Central memory CD8-positive, alpha-beta T cell (primary cell): ENCODE results near the gene CACNB4.

Experiments
- ATAC-seq: fragments of 150-1000 bp; cut with Tn5 transposase; replicated peaks from 2 replicates; pipeline ENCODE4 v1.10.0; 2022; ENCODE audit warnings: mild to moderate bottlenecking, moderate FRiP score, moderate number of reproducible peaks; ENCODE audit not compliant: poor library complexity, severe bottlenecking; ENCODE audit errors: extremely low read depth
- DNase-seq, 2 donors: peaks; one replicate each; pipeline ENCODE4 v3.0.0; 2021; ENCODE audit warnings: low spot score in 2 of 2
- H3K27ac Mint-ChIP-seq: one replicate; pipeline ENCODE4 v1.8.0; 2022; ENCODE audit warnings: low read depth, mild to moderate bottlenecking, moderate library complexity, mixed read lengths
- H3K27me3 Mint-ChIP-seq: one replicate; pipeline ENCODE4 v1.8.0; 2022; ENCODE audit warnings: mixed read lengths
- H3K36me3 Mint-ChIP-seq: one replicate; pipeline ENCODE4 v1.8.0; 2022; ENCODE audit warnings: mild to moderate bottlenecking, moderate library complexity, mixed read lengths; ENCODE audit not compliant: insufficient read depth
- H3K4me1 Mint-ChIP-seq: one replicate; pipeline ENCODE4 v1.8.0; 2022; ENCODE audit warnings: mixed read lengths
- H3K4me3 Mint-ChIP-seq: one replicate; pipeline ENCODE4 v1.8.0; 2022; ENCODE audit warnings: mild to moderate bottlenecking, moderate library complexity, mixed read lengths
- H3K9me3 Mint-ChIP-seq: one replicate; pipeline ENCODE4 v1.8.0; 2022; ENCODE audit warnings: mixed read lengths

Gene CACNB4

DNA sequence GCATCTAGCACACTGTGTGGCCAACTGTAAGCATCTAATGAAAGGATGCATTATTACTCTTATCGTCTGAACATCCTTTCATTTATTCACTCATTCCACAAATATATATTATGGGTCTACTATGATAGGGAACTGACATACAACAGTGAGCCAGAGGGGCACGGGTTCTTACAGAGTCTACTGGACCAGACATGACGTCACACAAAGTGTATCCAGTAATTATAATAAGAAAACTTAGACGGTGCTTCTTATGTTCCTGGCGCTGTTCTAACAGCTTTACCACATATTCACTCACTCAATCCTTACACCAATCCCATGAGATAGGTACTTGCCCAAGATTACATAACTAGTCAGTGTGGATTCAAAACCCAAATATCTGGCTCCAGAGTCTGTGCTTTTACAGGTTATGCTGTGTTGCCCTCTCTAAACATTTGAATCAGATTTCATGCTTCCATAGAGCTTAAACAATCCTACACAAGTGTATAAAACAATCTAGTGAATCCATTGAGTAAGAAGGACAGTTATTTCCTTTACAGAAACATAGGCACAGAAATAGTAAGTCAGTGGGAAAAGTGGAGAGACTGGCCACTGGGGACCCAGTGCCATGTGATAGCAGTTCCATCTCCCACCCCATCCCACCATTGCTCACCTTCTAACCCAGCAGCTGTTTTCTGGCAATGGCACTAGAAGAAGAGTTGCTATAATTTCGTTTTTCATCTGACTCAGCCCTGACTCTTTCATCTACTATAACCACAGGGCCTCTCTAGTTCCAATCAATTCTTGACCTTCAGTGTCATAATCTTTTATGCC, 246.4 kb downstream of the CACNB4 start:
- Mint-ChIP-seq H3K4me1 (no peaks in the 10 kb centered on the region), H3K4me3 (no peak overlapping the region), H3K27ac (no peak overlapping the region), H3K9me3 (no peaks in the 10 kb centered on the region), H3K27me3 (peaks cover 9% of the 10 kb centered on the region), H3K36me3 (no peaks in the 10 kb centered on the region)
- DNase-seq: no peak
- no peak for ATAC-seq

GRCh38 chr2:151851761-151852160, 247.1 kb downstream of the CACNB4 start:
- H3K27me3 Mint-ChIP-seq: peaks cover 10% of the 10 kb centered on the region
- H3K36me3 Mint-ChIP-seq: no peaks in the 10 kb centered on the region
- ATAC-seq (no peak), DNase-seq (no peak)
- no peaks in the 10 kb centered on the region for H3K9me3 Mint-ChIP-seq
- H3K27ac Mint-ChIP-seq: no peak overlapping the region
- H3K4me1 Mint-ChIP-seq: no peaks in the 10 kb centered on the region
- H3K4me3 Mint-ChIP-seq: no peak overlapping the region

DNA sequence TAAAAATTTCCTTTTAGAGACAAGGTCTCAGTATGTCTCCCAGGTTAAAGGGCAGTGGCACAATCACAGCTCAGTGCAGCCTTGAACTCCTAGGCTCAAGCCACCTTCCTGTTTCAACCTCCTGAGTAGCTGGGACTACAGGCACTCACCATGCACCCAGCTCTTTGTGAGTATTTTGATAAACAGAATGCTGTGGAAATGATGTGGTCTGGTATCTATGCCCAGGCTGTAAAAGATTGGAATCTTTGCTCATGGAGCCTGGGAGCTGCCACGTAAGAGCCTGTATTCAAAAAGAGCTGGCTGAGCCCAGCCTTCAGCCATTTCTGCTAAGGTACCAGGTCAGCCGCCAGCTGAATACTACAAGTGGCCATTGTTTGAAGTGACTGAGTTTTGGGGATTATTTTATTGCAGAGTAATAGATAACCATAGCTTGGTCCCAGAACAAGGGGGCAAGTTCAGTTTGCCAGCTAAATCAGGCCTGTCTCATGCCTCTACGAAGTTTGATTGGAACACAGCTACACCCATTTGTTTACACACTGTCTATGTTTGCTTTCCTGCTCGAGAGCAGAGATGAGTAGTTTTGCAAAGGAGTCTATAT, 249.3 kb downstream of the CACNB4 start:
- Mint-ChIP-seq H3K4me1 (no peaks in the 10 kb centered on the region), H3K36me3 (no peaks in the 10 kb centered on the region), H3K4me3 (no peak overlapping the region), H3K27ac (no peak overlapping the region), H3K27me3 (peaks cover 21% of the 10 kb centered on the region), H3K9me3 (no peaks in the 10 kb centered on the region)
- ATAC-seq (no peak), DNase-seq (no peak)

- Mint-ChIP-seq H3K27ac (no peak overlapping the region), H3K27me3 (peaks cover 30% of the 10 kb centered on the region), H3K9me3 (no peaks in the 10 kb centered on the region), H3K4me3 (no peak overlapping the region), H3K36me3 (no peaks in the 10 kb centered on the region), H3K4me1 (no peaks in the 10 kb centered on the region)
- no peak for ATAC-seq
- no peak for DNase-seq
Observed at GRCh38 chr2:151845884-151846283, 253.0 kb downstream of the CACNB4 start.

DNA sequence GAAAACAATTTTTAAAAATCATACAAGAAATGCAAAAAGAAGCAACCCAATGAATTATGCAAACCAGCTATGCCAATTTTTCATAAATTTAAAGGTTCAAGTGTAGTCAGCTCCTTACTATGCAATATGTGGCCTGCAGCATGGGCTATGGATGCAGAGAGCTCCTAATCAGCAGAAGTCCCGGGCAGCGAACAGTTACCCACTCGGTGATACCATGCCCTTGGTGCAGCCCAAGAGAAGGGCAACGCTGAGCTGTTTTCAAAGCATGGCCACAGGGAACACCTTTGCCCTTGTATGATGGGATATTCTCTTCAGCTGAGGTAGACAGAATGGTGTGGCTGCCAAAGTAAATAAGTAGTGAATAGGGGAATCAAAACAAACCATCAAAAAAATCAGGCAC, 253.4 kb downstream of the CACNB4 start:
- no peaks in the 10 kb centered on the region for H3K9me3 Mint-ChIP-seq

DNA sequence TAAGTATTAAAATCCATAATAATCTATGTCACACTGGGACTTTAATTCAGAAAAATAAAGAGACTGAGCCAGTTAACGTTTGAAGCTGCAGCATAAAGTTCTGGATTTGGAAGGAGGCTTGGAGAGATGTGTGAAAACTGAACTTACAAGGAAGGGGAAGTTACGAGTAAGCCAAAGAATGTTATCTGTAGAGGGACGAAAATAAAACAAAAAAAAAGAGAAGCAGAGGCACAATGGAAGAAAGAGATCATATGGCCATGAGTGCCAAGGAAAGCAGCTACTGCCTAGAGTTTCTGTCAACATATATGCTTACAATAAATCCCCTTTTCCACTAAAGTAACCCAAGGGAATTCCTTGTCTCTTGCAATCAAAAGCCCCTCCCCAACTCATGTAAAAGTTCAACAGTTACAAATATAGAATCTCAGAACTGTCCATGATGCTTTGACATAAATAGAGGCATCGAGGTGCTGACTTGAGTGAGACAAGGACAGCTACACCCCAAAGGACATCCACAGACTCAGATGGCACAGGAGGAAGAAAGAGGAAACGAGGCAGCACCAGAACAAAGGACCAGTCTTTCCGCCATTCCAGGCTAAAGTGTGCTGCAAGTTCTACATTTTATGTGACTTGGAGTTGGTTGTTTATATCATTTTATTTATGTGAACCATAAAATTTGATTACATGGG, 254.5 kb downstream of the CACNB4 start:
- Mint-ChIP-seq H3K4me3 (no peak overlapping the region), H3K9me3 (no peaks in the 10 kb centered on the region), H3K4me1 (no peaks in the 10 kb centered on the region), H3K36me3 (no peaks in the 10 kb centered on the region), H3K27ac (no peak overlapping the region), H3K27me3 (peaks cover 30% of the 10 kb centered on the region)
- DNase-seq: no peak
- no peak for ATAC-seq

More for the DNA sequence above, 253.4 kb downstream of the CACNB4 start:
- Mint-ChIP-seq H3K36me3 (no peaks in the 10 kb centered on the region), H3K4me1 (no peaks in the 10 kb centered on the region), H3K27ac (no peak overlapping the region), H3K27me3 (peaks cover 30% of the 10 kb centered on the region), H3K4me3 (no peak overlapping the region)
- DNase-seq (no peak), ATAC-seq (no peak)

- Mint-ChIP-seq H3K4me3 (no peak overlapping the region), H3K9me3 (no peaks in the 10 kb centered on the region), H3K4me1 (no peaks in the 10 kb centered on the region), H3K27ac (no peak overlapping the region), H3K36me3 (no peaks in the 10 kb centered on the region), H3K27me3 (peaks cover 30% of the 10 kb centered on the region)
- DNase-seq: no peak
- ATAC-seq: no peak
Observed at GRCh38 chr2:151843691-151844061, 255.2 kb downstream of the CACNB4 start.

DNA sequence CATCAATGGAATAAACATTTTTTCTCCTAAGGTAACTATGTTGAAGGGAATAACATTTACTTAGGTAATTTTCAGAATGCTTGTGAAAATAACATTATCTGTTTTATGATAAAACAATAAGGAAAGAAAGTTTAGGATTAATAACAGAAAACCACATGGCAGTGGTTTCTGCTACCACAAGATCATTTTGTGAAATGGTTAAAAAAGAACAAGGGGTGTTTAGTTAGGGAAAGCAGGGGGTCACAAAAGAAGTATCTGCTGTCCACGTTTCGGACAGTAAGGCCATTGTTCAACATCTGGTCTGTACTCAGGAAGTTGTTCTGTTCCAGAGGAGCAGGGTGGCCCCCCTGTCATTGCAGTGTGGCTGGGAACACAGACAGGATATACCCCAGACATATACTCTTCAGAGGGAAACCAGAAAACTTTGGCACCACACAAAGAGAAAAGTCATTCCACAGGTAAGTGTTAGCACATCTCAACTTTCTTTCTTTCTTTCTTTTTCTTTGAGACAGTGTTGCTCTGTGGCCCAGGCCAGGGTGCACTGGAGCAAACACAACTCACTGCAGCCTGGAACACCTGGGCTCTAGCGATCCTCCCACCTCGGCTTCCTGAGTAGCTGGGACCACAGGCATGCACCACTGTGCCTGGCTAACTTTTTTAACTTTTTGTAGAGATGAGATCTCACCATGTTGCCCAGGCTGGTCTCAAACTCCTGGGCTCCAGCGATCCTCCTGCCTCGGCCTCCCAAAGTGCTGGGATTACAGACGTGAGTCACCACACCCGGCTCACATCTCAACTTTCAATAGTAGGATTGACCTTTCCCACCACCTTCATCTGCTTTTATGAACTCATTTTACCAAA, 255.8 kb downstream of the CACNB4 start:
- no peak for ATAC-seq
- no peaks in the 10 kb centered on the region for H3K9me3 Mint-ChIP-seq
- H3K4me1 Mint-ChIP-seq: no peaks in the 10 kb centered on the region
- H3K27ac Mint-ChIP-seq: no peak overlapping the region
- H3K27me3 Mint-ChIP-seq: peaks cover 26% of the 10 kb centered on the region
- no peak for DNase-seq
- no peak overlapping the region for H3K4me3 Mint-ChIP-seq
- H3K36me3 Mint-ChIP-seq: no peaks in the 10 kb centered on the region

DNA sequence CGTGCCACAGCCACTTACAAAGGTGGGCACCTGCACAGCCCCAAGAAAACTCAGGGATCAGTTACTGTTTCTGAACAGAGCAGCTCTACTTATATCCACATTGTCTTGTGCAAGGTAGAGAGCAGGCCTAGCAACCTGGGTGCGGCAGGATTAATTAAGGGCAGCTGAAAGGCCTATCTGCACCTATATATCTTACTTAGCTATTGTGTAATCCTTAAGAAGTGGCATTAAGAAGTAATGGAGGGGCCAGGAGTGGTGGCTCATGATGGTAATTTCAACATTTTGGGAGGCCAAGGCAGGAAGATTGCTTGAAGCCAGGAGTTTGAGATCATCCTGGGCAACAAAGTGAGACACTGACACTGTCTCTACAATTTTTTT, 257.8 kb downstream of the CACNB4 start:
- ATAC-seq: no peak
- no peak overlapping the region for H3K4me3 Mint-ChIP-seq
- no peaks in the 10 kb centered on the region for H3K36me3 Mint-ChIP-seq
- no peak overlapping the region for H3K27ac Mint-ChIP-seq
- peaks cover 17% of the 10 kb centered on the region for H3K27me3 Mint-ChIP-seq
- no peaks in the 10 kb centered on the region for H3K4me1 Mint-ChIP-seq
- DNase-seq: no peak
- no peaks in the 10 kb centered on the region for H3K9me3 Mint-ChIP-seq

DNA sequence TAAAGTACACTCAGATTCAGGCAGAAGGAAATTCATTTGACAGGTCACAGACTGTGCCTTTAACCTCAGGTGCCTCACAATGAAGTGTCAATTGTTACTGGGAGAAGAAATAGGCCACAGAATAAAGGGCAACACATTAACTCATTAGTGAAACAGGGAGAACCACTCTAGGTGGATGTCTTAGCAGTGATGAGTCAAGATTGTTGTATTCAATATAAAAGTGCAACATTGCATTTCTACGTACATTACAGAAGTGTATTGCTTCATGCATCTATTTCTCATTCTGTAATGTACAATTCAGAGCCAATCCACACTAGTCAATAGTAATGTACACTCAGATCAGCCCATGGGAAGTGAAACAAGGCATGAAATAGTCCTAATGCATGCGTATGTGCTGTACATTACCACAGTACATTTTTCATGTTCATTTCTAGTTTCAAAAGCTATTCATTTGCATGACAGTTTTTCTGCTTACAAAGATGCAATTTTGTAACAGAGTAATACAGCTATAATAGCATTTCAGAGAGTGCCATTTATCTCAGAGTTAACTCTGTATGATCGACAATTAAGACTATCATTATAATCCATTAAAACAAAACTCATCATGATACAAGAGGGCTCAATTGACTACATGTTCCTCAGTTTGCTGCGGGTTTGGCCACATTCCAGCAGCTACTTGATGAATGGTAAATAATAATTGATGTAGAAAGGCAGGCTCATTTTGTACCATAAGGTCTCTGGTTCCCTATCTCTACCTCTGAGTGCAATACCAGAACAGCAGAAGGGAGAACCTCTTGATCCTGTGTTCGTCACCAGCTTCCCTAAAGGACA, 258.4 kb downstream of the CACNB4 start:
- no peak overlapping the region for H3K4me3 Mint-ChIP-seq
- H3K9me3 Mint-ChIP-seq: no peaks in the 10 kb centered on the region
- peaks cover 11% of the 10 kb centered on the region for H3K27me3 Mint-ChIP-seq
- no peak overlapping the region for H3K27ac Mint-ChIP-seq
- ATAC-seq: peak; percentile 40
- no peaks in the 10 kb centered on the region for H3K4me1 Mint-ChIP-seq
- no peak for DNase-seq
- H3K36me3 Mint-ChIP-seq: no peaks in the 10 kb centered on the region

DNA sequence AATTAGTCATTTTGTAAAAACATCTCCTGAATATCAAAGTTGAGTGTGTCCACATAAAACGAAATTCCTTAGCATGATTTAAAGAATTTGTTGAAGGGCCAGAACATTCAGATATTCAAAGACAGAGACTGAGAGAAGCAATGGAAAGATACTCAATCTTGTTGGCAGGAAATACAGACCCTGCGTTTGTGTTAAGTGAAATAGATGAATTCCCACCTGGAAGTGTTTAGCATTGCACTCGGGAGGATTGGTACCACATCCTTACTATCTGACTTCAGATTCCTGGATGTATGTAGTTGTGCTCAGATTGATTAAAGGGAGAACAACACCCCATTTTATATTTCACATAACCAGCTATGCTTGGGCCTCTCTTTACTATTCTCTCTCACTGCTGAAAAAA, 260.9 kb downstream of the CACNB4 start:
- H3K4me1 Mint-ChIP-seq: no peaks in the 10 kb centered on the region
- no peak for ATAC-seq
- no peaks in the 10 kb centered on the region for H3K36me3 Mint-ChIP-seq
- H3K27ac Mint-ChIP-seq: no peak overlapping the region
- DNase-seq: no peak
- no peaks in the 10 kb centered on the region for H3K9me3 Mint-ChIP-seq
- H3K4me3 Mint-ChIP-seq: no peak overlapping the region
- no peaks in the 10 kb centered on the region for H3K27me3 Mint-ChIP-seq

DNA sequence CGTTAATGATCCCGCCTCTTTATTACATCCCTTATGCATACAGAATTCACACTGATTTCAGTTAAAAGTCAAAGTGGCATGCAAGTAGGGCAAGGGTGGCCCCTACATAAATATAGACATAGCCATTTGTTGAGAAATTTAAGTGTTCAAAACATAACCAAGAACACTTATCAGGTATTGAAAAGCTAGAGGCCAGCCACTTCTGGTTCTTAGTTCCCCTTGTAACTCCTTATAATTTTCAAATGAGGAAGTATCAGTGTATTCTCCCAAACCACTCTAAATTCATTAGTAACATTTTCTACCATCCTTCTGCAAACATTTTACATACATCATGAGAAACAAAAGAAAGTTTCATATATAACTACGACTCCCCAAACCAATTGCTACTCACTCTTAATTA, 264.9 kb downstream of the CACNB4 start:
- DNase-seq (no peak), ATAC-seq (no peak)
- Mint-ChIP-seq H3K4me1 (peaks cover 7% of the 10 kb centered on the region), H3K27ac (no peak overlapping the region), H3K27me3 (no peaks in the 10 kb centered on the region), H3K36me3 (peaks cover 2% of the 10 kb centered on the region), H3K9me3 (no peaks in the 10 kb centered on the region), H3K4me3 (no peak overlapping the region)
